ENCODE results near the gene UGT3A2.
"Not testable (repeated sequence)": the region's sequence is repeated elsewhere in the genome, so short reads cannot be mapped to it uniquely, and the experiment has no call there.

The UGT3A2 gene

GRCh38 chr5:36045895-36046294, 20.8 kb downstream of the UGT3A2 start:
- TF ChIP-seq FOXP2 (optimal IDR thresholded peaks at IDR 0.05; ENCODE audit: control extremely low read depth, extremely low read length, insufficient read depth): no peak
- TF ChIP-seq EZH2 (IDR thresholded peaks at IDR 0.05): no peak
- no peak for TF ChIP-seq POLR2AphosphoS5 (IDR thresholded peaks at IDR 0.05; ENCODE audit: borderline replicate concordance, low read depth, low read length)
- peaks cover 4% of the 10 kb centered on the region; the same call in 1 of the 2 replicates for H3K9me3 ChIP-seq (ENCODE audit: low read depth, low read length)
- no peak overlapping the region for H3K4me3 ChIP-seq
- H3K9ac ChIP-seq (ENCODE audit: insufficient read length): no peak overlapping the region
- peak overlapping the region; percentile 63; the same call in 1 of the 2 replicates for H3K27ac ChIP-seq
- no peak for DNase-seq (ENCODE audit: low read depth, low spot score)
- peaks cover 99% of the 10 kb centered on the region for H3K36me3 ChIP-seq (ENCODE audit: insufficient read depth, low read length)

- Histone ChIP-seq H3K9me3 (ENCODE audit: low read depth, low read length) (peaks cover 4% of the 10 kb centered on the region; the same call in 1 of the 2 replicates), H3K9ac (ENCODE audit: insufficient read length) (no peak overlapping the region), H3K27ac (no peak overlapping the region), H3K36me3 (ENCODE audit: insufficient read depth, low read length) (peaks cover 100% of the 10 kb centered on the region), H3K4me3 (no peak overlapping the region)
- DNase-seq (ENCODE audit: low read depth, low spot score): no peak
- TF ChIP-seq FOXP2 (optimal IDR thresholded peaks at IDR 0.05; ENCODE audit: control extremely low read depth, extremely low read length, insufficient read depth) (no peak), POLR2AphosphoS5 (IDR thresholded peaks at IDR 0.05; ENCODE audit: borderline replicate concordance, low read depth, low read length) (no peak), EZH2 (IDR thresholded peaks at IDR 0.05) (no peak)
These were observed 25.2 kb downstream of the UGT3A2 start for GRCh38 chr5:36041537-36041845.

- no peak overlapping the region for H3K4me3 ChIP-seq
These were observed 25.8 kb downstream of the UGT3A2 start for GRCh38 chr5:36040651-36041536.

DNA sequence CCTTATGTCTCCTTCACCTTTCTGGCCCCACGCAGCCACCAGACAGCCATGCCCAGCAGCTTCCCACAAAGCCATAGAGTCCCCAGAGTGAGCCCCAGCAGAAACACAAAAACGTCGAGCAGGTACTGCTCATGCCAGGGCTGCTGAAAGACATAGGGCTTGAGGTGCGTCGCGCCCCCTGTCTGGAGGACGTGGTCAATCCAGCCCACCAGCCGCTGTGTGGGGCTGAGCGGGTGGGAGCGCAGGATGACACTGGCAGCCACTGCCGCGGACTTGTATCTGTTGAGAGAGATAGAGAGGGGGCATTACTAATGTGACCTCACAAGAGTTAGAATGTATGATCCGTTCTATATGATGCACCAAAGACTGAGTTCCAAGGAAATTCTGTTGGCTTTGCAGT, 31.0 kb downstream of the UGT3A2 start:
- DNase-seq (ENCODE audit: low read depth, low spot score): no peak
- Histone ChIP-seq H3K9ac (ENCODE audit: insufficient read length) (no peak overlapping the region), H3K4me3 (no peak overlapping the region), H3K27ac (no peak overlapping the region), H3K9me3 (ENCODE audit: low read depth, low read length) (no peaks in the 10 kb centered on the region), H3K36me3 (ENCODE audit: insufficient read depth, low read length) (peaks cover 80% of the 10 kb centered on the region)
- TF ChIP-seq FOXP2 (optimal IDR thresholded peaks at IDR 0.05; ENCODE audit: control extremely low read depth, extremely low read length, insufficient read depth) (no peak), EZH2 (IDR thresholded peaks at IDR 0.05) (no peak), POLR2AphosphoS5 (IDR thresholded peaks at IDR 0.05; ENCODE audit: borderline replicate concordance, low read depth, low read length) (no peak)

More at GRCh38 chr5:36040651-36041536, 25.8 kb downstream of the UGT3A2 start:
- no peak for DNase-seq (ENCODE audit: low read depth, low spot score)
- H3K9me3 ChIP-seq (ENCODE audit: low read depth, low read length): peaks cover 4% of the 10 kb centered on the region; the same call in 1 of the 2 replicates
- no peak overlapping the region for H3K9ac ChIP-seq (ENCODE audit: insufficient read length)
- peaks cover 100% of the 10 kb centered on the region for H3K36me3 ChIP-seq (ENCODE audit: insufficient read depth, low read length)
- H3K27ac ChIP-seq: no peak overlapping the region
- TF ChIP-seq POLR2AphosphoS5 (IDR thresholded peaks at IDR 0.05; ENCODE audit: borderline replicate concordance, low read depth, low read length) (no peak), FOXP2 (optimal IDR thresholded peaks at IDR 0.05; ENCODE audit: control extremely low read depth, extremely low read length, insufficient read depth) (no peak), EZH2 (IDR thresholded peaks at IDR 0.05) (no peak)

DNA sequence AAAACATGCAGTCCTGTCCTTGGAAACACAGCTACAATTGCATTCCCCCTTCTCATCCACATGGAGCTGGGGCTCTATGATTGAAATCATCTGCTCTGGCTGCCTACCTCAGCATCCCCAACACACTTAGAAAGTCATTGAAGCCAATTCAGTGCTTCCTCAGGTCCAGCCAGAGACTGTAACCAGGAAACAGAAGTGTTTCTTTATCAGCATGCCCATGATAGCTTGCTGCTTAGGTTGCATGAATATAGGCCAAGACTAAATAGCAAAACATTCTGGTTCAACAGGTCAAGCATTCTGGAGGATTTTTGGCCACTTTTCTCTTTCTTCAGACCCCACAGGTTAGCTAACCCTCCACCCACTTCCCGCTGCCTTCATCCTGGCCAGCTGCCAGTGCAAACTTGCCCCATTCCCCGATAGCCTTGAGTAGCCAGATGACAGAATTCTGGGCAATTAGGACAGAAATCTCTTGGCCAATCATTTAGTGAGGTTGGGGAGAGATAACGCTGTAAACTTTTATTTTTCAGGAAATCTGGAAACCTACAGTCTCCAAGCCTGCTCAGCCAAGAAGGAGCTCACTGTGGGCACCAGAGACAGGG, 32.0 kb downstream of the UGT3A2 start:
- H3K9me3 ChIP-seq (ENCODE audit: low read depth, low read length); H3K4me3 ChIP-seq; H3K27ac ChIP-seq; DNase-seq (ENCODE audit: low read depth, low spot score); H3K9ac ChIP-seq (ENCODE audit: insufficient read length): not testable (repeated sequence)
- H3K36me3 ChIP-seq (ENCODE audit: insufficient read depth, low read length): peaks cover 69% of the 10 kb centered on the region

GRCh38 chr5:36033486-36033885, 33.2 kb downstream of the UGT3A2 start:
- H3K27ac ChIP-seq: no peak overlapping the region
- H3K4me3 ChIP-seq: no peak overlapping the region
- H3K9ac ChIP-seq (ENCODE audit: insufficient read length): no peak overlapping the region
- H3K9me3 ChIP-seq (ENCODE audit: low read depth, low read length): no peaks in the 10 kb centered on the region
- DNase-seq (ENCODE audit: low read depth, low spot score): no peak
- peaks cover 58% of the 10 kb centered on the region for H3K36me3 ChIP-seq (ENCODE audit: insufficient read depth, low read length)
- no peak for TF ChIP-seq FOXP2 (optimal IDR thresholded peaks at IDR 0.05; ENCODE audit: control extremely low read depth, extremely low read length, insufficient read depth)
- no peak for TF ChIP-seq POLR2AphosphoS5 (IDR thresholded peaks at IDR 0.05; ENCODE audit: borderline replicate concordance, low read depth, low read length)
- no peak for TF ChIP-seq EZH2 (IDR thresholded peaks at IDR 0.05)

DNA sequence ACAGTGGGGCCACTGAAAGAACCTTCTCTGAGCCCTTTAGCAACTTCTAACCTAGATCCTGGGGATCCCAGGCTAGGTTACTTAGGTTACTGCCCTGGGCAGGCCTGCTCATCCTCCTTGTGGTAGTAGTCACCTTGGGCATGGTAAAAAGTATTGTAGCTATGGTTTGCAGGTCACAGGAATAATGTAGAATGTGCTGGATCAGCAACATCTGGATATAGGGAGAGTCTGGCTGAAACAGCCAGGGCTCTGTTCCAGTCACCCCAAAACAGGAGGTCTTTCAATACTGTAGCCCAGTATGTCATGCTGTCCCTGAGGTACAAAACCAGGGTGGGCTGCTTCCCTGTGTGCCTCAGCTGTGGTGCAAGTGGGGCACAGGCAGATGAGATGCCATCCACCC, 33.6 kb downstream of the UGT3A2 start:
- H3K27ac ChIP-seq: no peak overlapping the region
- peaks cover 54% of the 10 kb centered on the region for H3K36me3 ChIP-seq (ENCODE audit: insufficient read depth, low read length)
- no peak for TF ChIP-seq FOXP2 (optimal IDR thresholded peaks at IDR 0.05; ENCODE audit: control extremely low read depth, extremely low read length, insufficient read depth)
- no peak for TF ChIP-seq EZH2 (IDR thresholded peaks at IDR 0.05)
- H3K9ac ChIP-seq (ENCODE audit: insufficient read length): no peak overlapping the region
- no peaks in the 10 kb centered on the region for H3K9me3 ChIP-seq (ENCODE audit: low read depth, low read length)
- no peak for DNase-seq (ENCODE audit: low read depth, low spot score)
- no peak overlapping the region for H3K4me3 ChIP-seq

DNA sequence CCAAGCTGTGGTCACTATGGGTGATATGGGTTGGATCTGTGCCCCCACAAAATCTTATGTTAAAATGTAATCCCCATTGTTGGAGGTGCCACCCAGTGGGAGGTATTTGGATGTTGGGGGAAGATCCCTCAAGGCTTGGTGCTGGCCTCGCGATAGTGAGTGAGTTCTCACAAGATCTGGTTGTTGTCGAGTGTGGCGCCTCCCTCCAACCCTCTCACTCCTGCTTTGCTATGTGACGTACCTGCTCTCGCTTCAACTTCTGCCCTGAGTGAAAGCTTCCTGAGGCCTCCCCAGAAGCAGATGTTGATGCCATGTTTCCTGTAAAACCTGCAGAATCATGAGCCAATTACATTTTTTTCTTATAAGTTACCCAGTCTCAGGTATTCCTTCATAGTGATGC, 35.5 kb downstream of the UGT3A2 start:
- TF ChIP-seq EZH2 (IDR thresholded peaks at IDR 0.05): no peak
- no peak for TF ChIP-seq POLR2AphosphoS5 (IDR thresholded peaks at IDR 0.05; ENCODE audit: borderline replicate concordance, low read depth, low read length)
- no peak for TF ChIP-seq FOXP2 (optimal IDR thresholded peaks at IDR 0.05; ENCODE audit: control extremely low read depth, extremely low read length, insufficient read depth)
- Histone ChIP-seq H3K4me3 (no peak overlapping the region), H3K9ac (ENCODE audit: insufficient read length) (no peak overlapping the region), H3K27ac (no peak overlapping the region), H3K9me3 (ENCODE audit: low read depth, low read length) (0 out of 2 replicates have a peak, but pooled peaks cover 2% of the 10 kb centered on the region), H3K36me3 (ENCODE audit: insufficient read depth, low read length) (peaks cover 35% of the 10 kb centered on the region)
- no peak for DNase-seq (ENCODE audit: low read depth, low spot score)

All from SK-N-MC (cell line).